Activated CD4-positive, alpha-beta T cell treated with anti-CD3 and anti-CD28 coated beads, Interleukin-2, Interleukin-4, amounts not matched to agents 100 ng/mL and 50 ng/mL, durations not matched to agents 16 hours and 8 hours (primary cell): ENCODE measurements around the gene PIK3R3.

Experiments used
- DNase-seq: peaks from one replicate; pipeline ENCODE4 v3.0.0-alpha.2; 2020; ENCODE audit warnings: low spot score

Gene PIK3R3

GRCh38 chr1:46021046-46021996 is 111.1 kb downstream of the PIK3R3 start:
- DNase-seq = no peak

GRCh38 chr1:46020010-46020409 is 112.4 kb downstream of the PIK3R3 start:
- no peak for DNase-seq

- no peak for DNase-seq
Measured at GRCh38 chr1:46019348-46019747, 113.1 kb downstream of the PIK3R3 start.

- DNase-seq = no peak
Measured at GRCh38 chr1:46017876-46018503, 114.4 kb downstream of the PIK3R3 start.

- DNase-seq = no peak
Measured at GRCh38 chr1:46013581-46013980, 118.8 kb downstream of the PIK3R3 start.

GRCh38 chr1:46012236-46012635 is 120.2 kb downstream of the PIK3R3 start:
- DNase-seq = no peak

- DNase-seq = no peak
Measured at GRCh38 chr1:46011121-46011695, 121.2 kb downstream of the PIK3R3 start.

- DNase-seq = no peak
Measured at GRCh38 chr1:46010611-46011010, 121.8 kb downstream of the PIK3R3 start.

GRCh38 chr1:46008585-46008984 is 123.8 kb downstream of the PIK3R3 start:
- no peak for DNase-seq

- no peak for DNase-seq
Measured at GRCh38 chr1:46005594-46005993, 126.8 kb downstream of the PIK3R3 start.

- DNase-seq = no peak
Measured at GRCh38 chr1:46004492-46004891, 127.9 kb downstream of the PIK3R3 start.

- no peak for DNase-seq
Measured at GRCh38 chr1:46003315-46003714, 129.1 kb downstream of the PIK3R3 start.

GRCh38 chr1:46002551-46003150 is 129.8 kb downstream of the PIK3R3 start:
- DNase-seq = no peak

GRCh38 chr1:46001081-46001785 is 131.2 kb downstream of the PIK3R3 start:
- DNase-seq = no peak

- DNase-seq = no peak
Measured at GRCh38 chr1:45999507-45999906, 132.9 kb downstream of the PIK3R3 start.

GRCh38 chr1:45998020-45998617 is 134.3 kb downstream of the PIK3R3 start:
- DNase-seq = no peak

- DNase-seq = no peak
Measured at GRCh38 chr1:45995298-45995697, 137.1 kb downstream of the PIK3R3 start.

- DNase-seq = no peak
Measured at GRCh38 chr1:45994423-45994822, 138.0 kb downstream of the PIK3R3 start.
